Neural crest cell (in vitro differentiated cells): ENCODE results near the gene WDR37. TPM values are rescaled to one million over a fixed set of nuclear protein-coding genes. Genes with fewer than 3 reads are reported as not detected.

Source experiments
- DNase-seq: peaks from one replicate; pipeline ENCODE4 v3.0.0; 2021; ENCODE audit warnings: low read depth, mixed read lengths, low spot score
- H3K27ac Mint-ChIP-seq: one replicate; pipeline ENCODE4 v1.8.0; 2021; ENCODE audit warnings: mild to moderate bottlenecking, mixed read lengths; ENCODE audit not compliant: unreplicated experiment
- H3K27me3 Mint-ChIP-seq: 2 replicates; pipeline ENCODE4 v1.8.0; 2021; ENCODE audit warnings: low read depth, mild to moderate bottlenecking, mixed read lengths
- H3K36me3 Mint-ChIP-seq: 2 replicates; pipeline ENCODE4 v1.8.0; 2021; ENCODE audit warnings: low read depth, mild to moderate bottlenecking, mixed read lengths
- H3K4me1 Mint-ChIP-seq: 2 replicates; pipeline ENCODE4 v1.8.0; 2021; ENCODE audit warnings: mixed read lengths
- H3K4me3 Mint-ChIP-seq: one replicate; pipeline ENCODE4 v1.8.0; 2021; ENCODE audit warnings: mild to moderate bottlenecking, mixed read lengths
- H3K9me3 Mint-ChIP-seq: 2 replicates; pipeline ENCODE4 v1.8.0; 2021; ENCODE audit warnings: mixed read lengths
- total RNA-seq: library from RNA; stranded (reverse); gene quantifications from 2 replicates; pipeline ENCODE4 v1.2.1, GENCODE V29; 2021
- TF ChIP-seq, protein P1 (sequence below): fragments of 200-600 bp; sonication (generic); conservative IDR thresholded peaks from 2 replicates; pipeline ENCODE4 v1.5.0; 2021; ENCODE audit warnings: antibody characterized with exemption, mild to moderate bottlenecking

Gene WDR37
- total RNA-seq, 1 donor from 2014 or later: 19.5 TPM

DNA sequence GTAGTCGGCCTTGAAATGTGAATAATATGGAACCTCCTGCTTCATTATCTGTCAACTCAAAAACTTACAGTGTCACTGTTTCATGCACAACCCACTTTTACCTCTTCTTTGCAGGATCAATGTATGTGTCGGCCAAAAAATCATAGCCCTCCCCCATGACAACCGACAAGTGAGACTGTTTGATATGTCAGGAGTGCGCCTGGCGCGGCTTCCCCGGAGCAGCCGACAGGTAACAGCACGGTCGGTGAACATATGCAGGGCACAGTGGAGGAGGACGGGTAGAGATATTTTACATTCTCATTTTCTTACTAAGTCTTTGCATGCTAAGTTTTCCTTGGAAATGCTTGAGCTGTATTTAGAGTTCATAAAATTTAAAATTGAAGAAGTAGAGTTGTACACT is 68.6 kb downstream of the WDR37 start:
- no peaks in the 10 kb centered on the region for H3K9me3 Mint-ChIP-seq
- H3K4me1 Mint-ChIP-seq: peaks cover 37% of the 10 kb centered on the region
- H3K27ac Mint-ChIP-seq: no peak overlapping the region
- DNase-seq: no peak
- no peaks in the 10 kb centered on the region for H3K27me3 Mint-ChIP-seq
- peaks cover 36% of the 10 kb centered on the region for H3K36me3 Mint-ChIP-seq
- TF ChIP-seq, protein P1, sequence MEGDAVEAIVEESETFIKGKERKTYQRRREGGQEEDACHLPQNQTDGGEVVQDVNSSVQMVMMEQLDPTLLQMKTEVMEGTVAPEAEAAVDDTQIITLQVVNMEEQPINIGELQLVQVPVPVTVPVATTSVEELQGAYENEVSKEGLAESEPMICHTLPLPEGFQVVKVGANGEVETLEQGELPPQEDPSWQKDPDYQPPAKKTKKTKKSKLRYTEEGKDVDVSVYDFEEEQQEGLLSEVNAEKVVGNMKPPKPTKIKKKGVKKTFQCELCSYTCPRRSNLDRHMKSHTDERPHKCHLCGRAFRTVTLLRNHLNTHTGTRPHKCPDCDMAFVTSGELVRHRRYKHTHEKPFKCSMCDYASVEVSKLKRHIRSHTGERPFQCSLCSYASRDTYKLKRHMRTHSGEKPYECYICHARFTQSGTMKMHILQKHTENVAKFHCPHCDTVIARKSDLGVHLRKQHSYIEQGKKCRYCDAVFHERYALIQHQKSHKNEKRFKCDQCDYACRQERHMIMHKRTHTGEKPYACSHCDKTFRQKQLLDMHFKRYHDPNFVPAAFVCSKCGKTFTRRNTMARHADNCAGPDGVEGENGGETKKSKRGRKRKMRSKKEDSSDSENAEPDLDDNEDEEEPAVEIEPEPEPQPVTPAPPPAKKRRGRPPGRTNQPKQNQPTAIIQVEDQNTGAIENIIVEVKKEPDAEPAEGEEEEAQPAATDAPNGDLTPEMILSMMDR: no peak
- H3K4me3 Mint-ChIP-seq: no peak overlapping the region

DNA sequence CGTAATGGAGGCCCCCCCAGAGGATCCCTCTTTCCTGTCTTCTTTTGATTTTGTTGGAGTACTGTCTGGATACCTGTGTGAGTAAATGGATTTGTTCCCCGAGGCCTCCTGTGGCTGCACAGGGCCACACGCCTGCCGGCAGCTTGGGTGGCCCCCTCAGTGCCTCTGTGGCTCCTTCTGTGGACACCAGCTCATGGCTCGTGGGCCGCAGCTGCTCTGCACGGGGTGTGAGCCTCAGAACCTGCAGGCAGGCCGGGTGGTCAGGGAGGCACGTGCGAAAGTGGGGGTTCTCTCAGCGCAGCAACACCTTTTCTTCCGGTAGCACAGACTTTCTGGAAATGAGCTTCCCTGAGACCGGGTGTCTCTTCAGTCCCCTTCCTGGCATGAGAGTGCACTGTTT is 70.3 kb downstream of the WDR37 start:
- Mint-ChIP-seq H3K4me1 (peaks cover 26% of the 10 kb centered on the region), H3K9me3 (no peaks in the 10 kb centered on the region), H3K36me3 (peaks cover 45% of the 10 kb centered on the region), H3K4me3 (no peak overlapping the region), H3K27ac (no peak overlapping the region), H3K27me3 (no peaks in the 10 kb centered on the region)
- TF ChIP-seq, protein P1: no peak
- DNase-seq: no peak

DNA sequence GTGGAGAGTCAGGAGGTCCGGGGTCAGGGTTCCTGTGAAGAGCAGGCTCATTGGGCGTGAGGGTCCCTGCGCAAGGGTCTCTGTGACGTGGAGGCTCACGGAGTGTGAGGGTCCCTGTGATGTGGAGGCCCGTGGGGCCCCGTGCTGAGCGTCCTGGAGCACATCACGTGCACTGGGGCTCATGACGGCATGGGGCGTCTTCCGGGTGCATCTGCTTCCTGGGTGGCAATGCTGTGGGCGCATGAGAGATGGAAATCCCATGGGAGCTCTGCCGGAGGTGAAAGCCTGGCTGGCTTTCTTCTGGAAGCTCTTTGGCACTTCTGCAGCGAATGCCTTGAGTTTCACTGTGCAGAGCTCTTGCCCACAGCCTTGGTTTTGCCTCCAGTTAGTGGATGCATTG is 71.4 kb downstream of the WDR37 start:
- H3K36me3 Mint-ChIP-seq: peaks cover 47% of the 10 kb centered on the region
- DNase-seq: no peak
- no peaks in the 10 kb centered on the region for H3K9me3 Mint-ChIP-seq
- TF ChIP-seq, protein P1: no peak
- H3K4me3 Mint-ChIP-seq: no peak overlapping the region
- no peak overlapping the region for H3K27ac Mint-ChIP-seq
- peaks cover 18% of the 10 kb centered on the region for H3K4me1 Mint-ChIP-seq
- H3K27me3 Mint-ChIP-seq: no peaks in the 10 kb centered on the region

DNA sequence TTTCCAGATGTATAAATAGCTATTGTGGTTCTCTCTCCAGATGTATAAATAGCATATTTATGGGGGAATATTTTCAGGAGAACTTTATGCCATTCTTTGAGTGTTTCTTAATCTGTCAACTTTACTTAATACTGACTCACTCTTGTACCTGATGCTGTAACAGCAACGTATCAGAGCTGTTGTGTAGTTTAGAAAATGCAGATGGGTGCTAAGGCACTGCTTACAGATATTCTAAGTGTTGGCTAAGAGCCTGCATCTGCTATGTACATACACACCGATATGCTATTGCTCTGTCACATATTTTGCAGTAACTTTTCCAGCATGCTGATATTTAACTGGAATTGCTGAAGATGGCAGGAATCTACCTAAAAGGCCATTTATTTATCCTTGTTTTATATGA is 71.9 kb downstream of the WDR37 start:
- TF ChIP-seq, protein P1: no peak
- Mint-ChIP-seq H3K4me3 (no peak overlapping the region), H3K4me1 (peaks cover 16% of the 10 kb centered on the region), H3K36me3 (peaks cover 44% of the 10 kb centered on the region), H3K9me3 (no peaks in the 10 kb centered on the region), H3K27me3 (no peaks in the 10 kb centered on the region), H3K27ac (no peak overlapping the region)
- DNase-seq: no peak

DNA sequence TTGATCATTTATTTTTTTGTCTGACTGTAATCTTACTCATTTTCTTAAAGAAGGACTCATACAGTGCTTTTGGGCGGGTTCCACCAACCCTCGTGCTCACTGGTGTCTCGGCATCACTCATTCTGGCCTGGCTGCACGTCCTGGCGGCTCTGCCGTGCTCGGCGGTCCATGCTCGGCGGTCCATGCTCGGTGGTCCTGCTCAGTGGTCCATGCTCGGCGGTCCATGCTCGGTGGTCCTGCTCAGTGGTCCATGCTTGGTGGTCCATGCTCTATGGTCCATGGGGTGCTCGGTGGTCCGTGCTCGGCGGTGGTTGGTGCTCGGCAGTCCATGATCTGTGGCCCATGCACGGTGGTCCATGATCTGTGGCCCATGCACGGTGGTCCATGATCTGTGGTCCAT is 72.5 kb downstream of the WDR37 start:
- peaks cover 45% of the 10 kb centered on the region for H3K36me3 Mint-ChIP-seq
- TF ChIP-seq, protein P1: no peak
- peaks cover 12% of the 10 kb centered on the region for H3K4me1 Mint-ChIP-seq
- no peak overlapping the region for H3K4me3 Mint-ChIP-seq
- DNase-seq: no peak
- H3K9me3 Mint-ChIP-seq: no peaks in the 10 kb centered on the region
- no peak overlapping the region for H3K27ac Mint-ChIP-seq
- no peaks in the 10 kb centered on the region for H3K27me3 Mint-ChIP-seq

DNA sequence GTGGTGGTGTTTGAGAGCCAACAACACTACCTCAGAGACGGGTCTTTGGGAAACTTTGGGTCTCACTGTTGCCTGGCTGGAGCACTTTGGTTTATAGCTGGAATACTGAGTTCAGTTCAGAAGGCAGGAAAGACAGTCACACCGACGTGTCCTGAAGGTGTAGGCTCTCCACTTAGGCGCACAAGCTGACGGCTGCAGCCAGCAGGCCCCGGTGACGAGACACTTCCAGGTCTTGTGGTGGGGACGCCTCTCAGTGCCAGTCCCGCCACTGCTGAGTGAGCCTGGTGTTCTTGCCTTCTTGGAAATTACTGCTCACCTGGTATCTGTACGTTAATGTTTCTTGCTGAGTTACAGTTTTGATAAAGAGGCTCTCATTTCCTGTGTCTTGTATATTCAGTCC is 74.0 kb downstream of the WDR37 start:
- Mint-ChIP-seq H3K36me3 (peaks cover 34% of the 10 kb centered on the region), H3K27me3 (no peaks in the 10 kb centered on the region), H3K9me3 (peaks cover 2% of the 10 kb centered on the region), H3K4me3 (no peak overlapping the region), H3K27ac (no peak overlapping the region), H3K4me1 (no peaks in the 10 kb centered on the region)
- no peak for DNase-seq
- TF ChIP-seq, protein P1: no peak
